HUES48 (cell line): Measurements from ENCODE around the gene SPINDOC.
A peak's percentile ranks its signal among the peaks of the same experiment; 100 is the strongest.

Experiments used
- H3K27ac ChIP-seq: one replicate; pipeline ENCODE4 v1.7.0; 2013; ENCODE audit warnings: low read depth, low read length, inconsistent platforms
- H3K27me3 ChIP-seq: 2 replicates; pipeline ENCODE4 v1.6.1; 2013; ENCODE audit warnings: mild to moderate bottlenecking, low read length; ENCODE audit not compliant: control insufficient read depth, insufficient read depth
- H3K36me3 ChIP-seq: 2 replicates; pipeline ENCODE4 v1.6.1; 2013; ENCODE audit warnings: low read length; ENCODE audit not compliant: control insufficient read depth, insufficient read depth
- H3K4me1 ChIP-seq: 2 replicates; pipeline ENCODE4 v1.6.1; 2013; ENCODE audit warnings: mild to moderate bottlenecking, low read length; ENCODE audit not compliant: control insufficient read depth, insufficient read depth
- H3K4me3 ChIP-seq: 2 replicates; pipeline ENCODE4 v1.5.1; 2013; ENCODE audit warnings: mild to moderate bottlenecking, low read depth, low read length
- H3K9ac ChIP-seq: 2 replicates; pipeline ENCODE4 v1.6.1; 2013; ENCODE audit warnings: mild to moderate bottlenecking, low read depth, low read length, moderate library complexity
- H3K9me3 ChIP-seq: 2 replicates; pipeline ENCODE4 v1.6.1; 2013; ENCODE audit warnings: low read length; ENCODE audit not compliant: control insufficient read depth, insufficient read depth

Gene SPINDOC, protein sequence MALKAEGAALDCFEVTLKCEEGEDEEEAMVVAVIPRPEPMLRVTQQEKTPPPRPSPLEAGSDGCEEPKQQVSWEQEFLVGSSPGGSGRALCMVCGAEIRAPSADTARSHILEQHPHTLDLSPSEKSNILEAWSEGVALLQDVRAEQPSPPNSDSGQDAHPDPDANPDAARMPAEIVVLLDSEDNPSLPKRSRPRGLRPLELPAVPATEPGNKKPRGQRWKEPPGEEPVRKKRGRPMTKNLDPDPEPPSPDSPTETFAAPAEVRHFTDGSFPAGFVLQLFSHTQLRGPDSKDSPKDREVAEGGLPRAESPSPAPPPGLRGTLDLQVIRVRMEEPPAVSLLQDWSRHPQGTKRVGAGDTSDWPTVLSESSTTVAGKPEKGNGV

DNA sequence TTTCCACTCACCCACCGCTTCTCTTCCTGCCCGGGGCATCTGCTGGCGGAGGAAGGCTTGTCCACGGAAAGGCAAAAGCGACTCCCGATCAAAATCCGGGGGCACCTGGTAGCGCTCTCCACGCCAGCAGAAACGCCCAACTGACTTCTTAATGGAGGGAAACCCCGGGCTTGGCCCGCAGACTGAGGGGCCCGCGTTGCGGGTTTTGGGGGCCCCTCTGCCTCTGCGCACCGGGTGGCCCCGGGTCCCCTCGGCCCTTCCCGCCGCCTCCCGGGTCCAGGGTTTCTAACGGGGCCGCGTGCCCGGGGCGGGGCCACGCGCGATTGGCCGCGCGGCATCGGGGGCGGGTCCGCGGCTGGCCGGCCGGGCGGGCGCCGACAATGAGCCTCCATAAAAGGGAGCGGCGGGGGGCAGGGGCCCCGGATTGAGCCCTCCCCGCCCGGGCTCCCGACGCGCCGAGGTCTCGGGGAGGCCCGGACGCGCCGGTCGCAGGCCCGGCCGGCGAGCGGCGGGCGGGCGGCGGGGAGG is at the start of gene SPINDOC:
TSS of gene SPINDOC (plus strand) at position 422 of the 528 bp plus-strand sequence. CDS start 231 bp downstream, outside the sequence.
- Histone ChIP-seq H3K4me1 (peaks cover 16% of the 10 kb centered on the region), H3K9ac (peak within 1 kb of the TSS; percentile 90), H3K36me3 (peaks cover 29% of the 10 kb centered on the region), H3K4me3 (peak within 1 kb of the TSS; percentile 98), H3K27ac (peak within 1 kb of the TSS; percentile 90), H3K9me3 (no peaks in the 10 kb centered on the region), H3K27me3 (0 out of 2 replicates have a peak, but pooled peaks cover 4% of the 10 kb centered on the region)

DNA sequence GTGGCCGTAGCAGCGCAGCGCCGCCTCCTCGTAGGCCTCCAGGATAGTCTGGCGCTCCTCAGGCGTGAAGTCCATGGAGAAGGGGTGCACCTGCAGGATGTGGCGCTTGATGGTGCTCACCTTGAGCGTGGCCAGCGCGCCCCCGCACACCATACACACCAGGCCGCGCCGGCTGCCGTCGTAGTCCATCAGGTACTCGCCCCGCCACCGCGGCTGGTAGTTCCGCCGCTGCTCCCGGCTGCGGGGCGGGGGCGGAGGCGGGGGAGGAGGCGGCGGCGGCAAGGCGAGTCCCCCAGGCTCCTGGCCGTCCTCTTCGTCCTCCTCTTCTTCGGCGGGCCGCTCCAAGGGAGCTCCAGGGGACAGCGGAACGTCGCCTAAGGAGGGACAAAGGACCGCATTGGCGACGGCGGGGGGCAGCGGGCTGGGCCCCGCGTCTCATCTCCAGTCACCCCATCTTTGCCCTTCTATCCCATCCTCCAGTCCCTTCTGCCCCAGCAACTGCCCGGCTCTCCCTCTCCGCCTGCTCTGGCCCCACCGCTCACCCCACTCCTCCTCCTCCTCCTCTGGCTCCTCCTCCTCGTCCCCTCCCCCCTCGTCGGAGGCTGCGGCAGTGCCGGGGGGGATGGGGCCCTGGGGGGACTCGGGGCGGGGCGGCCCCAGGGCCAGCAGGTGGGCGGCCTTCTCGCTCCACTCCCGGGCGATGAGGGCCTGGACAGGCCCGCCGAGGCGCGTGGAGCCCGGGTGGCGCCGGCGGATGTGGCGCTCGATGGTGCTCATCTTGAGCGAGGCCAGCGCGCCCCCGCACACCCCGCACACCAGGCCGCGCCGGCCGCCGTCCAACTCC is 49.5 kb upstream of the SPINDOC start:
- peak overlapping the region; percentile 86 for H3K9ac ChIP-seq

DNA sequence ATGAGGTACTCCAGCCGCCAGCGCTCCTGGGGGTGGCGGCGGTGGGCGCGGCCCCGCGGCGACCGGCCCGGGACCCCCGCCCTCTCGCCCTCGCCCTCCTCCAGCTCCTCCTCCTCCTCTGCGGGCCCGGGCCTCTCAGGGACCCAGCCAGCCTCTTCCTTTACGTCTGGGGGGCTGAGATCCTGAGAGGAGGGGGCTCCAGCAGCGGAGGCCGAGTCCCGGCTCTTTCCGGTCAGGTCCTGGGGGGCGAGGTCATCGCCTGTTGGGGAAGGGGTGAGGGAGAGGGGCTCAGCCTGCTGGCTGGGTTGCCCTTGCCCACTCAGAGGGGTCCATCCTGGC is 48.9 kb upstream of the SPINDOC start:
- H3K36me3 ChIP-seq: peaks cover 7% of the 10 kb centered on the region
- H3K27ac ChIP-seq: peak overlapping the region; percentile 91
- H3K4me1 ChIP-seq: peaks cover 43% of the 10 kb centered on the region
- peak overlapping the region; percentile 90; the same call in 1 of the 2 replicates for H3K4me3 ChIP-seq
- H3K9ac ChIP-seq: peak overlapping the region; percentile 28; the same call in 1 of the 2 replicates
- no peaks in the 10 kb centered on the region for H3K9me3 ChIP-seq
- H3K27me3 ChIP-seq: no peaks in the 10 kb centered on the region

More for the DNA sequence above, 49.5 kb upstream of the SPINDOC start:
- Histone ChIP-seq H3K4me3 (peak overlapping the region; percentile 90), H3K27me3 (no peaks in the 10 kb centered on the region), H3K36me3 (peaks cover 12% of the 10 kb centered on the region), H3K9me3 (no peaks in the 10 kb centered on the region), H3K4me1 (peaks cover 43% of the 10 kb centered on the region), H3K27ac (peak overlapping the region; percentile 91)

DNA sequence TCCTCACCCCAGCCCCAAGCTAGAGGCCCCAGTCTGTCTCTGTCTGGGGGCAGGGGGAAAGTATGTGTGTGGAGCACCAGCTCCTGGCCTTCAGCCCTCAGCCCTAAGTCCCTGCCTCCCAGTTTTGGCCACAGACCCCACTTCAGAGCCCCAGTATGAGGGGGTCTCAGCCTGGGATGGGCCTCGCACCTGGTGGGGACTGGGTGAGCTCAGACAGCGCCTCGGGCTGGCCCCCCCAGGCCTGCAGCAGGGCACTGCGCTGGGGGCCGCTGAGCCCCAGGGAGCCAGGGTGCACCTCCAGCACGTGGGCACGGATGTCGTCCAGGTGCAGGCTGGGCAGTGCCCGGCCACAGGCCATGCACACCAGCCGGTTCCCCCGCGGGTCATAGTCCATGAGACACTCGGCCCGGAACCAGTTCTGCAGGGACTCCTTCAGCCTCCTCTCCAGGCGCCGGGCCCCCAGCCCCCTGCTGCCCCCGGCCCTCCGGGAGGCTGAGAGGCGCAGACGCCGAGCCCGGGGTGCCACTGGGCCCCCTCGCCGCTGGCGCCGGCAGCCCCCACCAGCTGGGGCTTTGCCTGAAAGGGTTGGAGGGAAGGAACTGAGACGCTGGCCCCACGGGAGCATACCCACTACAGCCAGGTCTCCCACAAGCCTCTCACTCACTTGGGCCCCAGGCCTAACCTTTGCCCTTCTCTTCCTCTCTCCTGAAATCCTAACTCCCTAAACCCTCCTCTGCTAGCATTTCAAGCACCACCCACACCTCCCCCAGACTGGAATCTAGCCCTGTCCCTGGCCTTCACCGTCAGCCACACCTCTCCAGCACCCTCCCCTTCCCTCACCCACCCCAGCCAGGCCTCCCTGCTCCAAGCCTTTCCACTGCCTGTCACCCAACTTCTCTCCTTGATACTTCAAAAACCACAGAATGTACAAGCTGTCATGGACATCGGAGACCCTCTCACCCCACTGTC is 48.3 kb upstream of the SPINDOC start:
- peaks cover 42% of the 10 kb centered on the region for H3K4me1 ChIP-seq
- H3K4me3 ChIP-seq: peak overlapping the region; percentile 90; the same call in 1 of the 2 replicates
- no peak overlapping the region for H3K9ac ChIP-seq
- H3K36me3 ChIP-seq: peaks cover 4% of the 10 kb centered on the region
- peak overlapping the region; percentile 91 for H3K27ac ChIP-seq
- H3K9me3 ChIP-seq: no peaks in the 10 kb centered on the region
- H3K27me3 ChIP-seq: peaks cover 5% of the 10 kb centered on the region

DNA sequence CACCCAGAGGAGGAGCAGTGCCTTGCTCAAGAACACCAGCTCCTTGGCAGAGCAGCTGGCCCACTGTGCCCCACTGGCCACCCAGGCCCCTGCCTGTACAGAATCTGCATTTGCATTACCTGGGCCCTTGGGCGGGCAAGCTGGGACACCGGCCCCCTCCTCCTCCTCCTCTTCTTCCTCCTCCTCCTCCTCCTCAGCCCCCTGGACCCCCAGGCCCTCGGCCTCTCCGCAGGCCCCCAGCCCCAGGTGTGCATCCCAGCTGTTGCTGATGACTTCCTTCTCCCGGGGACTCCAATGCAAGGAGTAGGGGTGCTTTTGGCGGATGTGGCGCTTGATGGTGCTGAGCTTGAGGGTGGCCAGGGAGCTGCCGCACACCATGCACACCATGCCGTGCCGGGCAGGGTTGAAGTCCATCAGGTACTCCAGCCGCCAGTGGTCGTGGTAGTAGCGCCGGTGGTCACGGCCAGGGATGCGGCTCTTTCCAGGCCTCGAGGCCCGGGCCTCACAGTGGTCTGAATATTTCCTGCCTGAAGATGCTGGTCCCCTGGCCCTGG is 47.5 kb upstream of the SPINDOC start:
- Histone ChIP-seq H3K27ac (no peak overlapping the region), H3K4me3 (no peak overlapping the region), H3K36me3 (no peaks in the 10 kb centered on the region)

DNA sequence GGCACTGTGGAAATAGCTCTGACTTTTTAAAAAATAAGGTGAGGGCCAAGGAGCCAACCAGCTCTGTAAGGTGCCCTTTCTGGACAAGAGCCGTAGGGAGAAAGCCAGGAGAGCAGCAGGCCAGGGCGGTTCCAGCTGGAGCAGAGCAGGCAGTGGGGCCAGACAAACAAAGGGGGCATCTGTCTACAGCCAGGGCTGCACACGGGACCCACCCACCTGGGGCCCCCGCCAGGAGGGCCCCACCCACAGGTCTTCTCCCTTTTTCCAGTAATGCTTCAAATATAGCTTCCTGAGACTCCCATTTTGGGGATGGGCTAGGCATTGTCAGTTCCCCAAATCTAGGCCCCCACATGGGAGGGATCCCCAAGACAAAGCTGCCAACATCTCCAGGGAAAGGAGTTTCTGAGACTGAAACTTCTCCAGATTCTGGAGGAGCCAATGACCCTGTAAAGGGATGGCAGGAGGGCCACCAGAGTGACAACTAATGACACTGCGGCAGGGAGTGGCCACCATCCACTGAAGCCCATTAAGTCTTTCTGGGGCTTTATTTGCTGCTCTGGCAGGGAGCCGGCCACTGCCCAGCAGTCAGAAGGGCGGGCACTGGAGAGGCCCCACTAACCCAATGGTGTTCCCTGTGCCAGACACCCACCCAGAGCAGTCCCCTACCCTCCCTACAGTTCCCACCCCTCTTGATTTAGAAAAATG is 46.6 kb upstream of the SPINDOC start:
- Histone ChIP-seq H3K27me3 (peaks cover 21% of the 10 kb centered on the region), H3K4me1 (peaks cover 34% of the 10 kb centered on the region), H3K4me3 (peak overlapping the region; percentile 83)

More for the DNA sequence above, 47.5 kb upstream of the SPINDOC start:
- Histone ChIP-seq H3K9ac (no peak overlapping the region), H3K27me3 (peaks cover 13% of the 10 kb centered on the region), H3K9me3 (no peaks in the 10 kb centered on the region), H3K4me1 (peaks cover 37% of the 10 kb centered on the region)

DNA sequence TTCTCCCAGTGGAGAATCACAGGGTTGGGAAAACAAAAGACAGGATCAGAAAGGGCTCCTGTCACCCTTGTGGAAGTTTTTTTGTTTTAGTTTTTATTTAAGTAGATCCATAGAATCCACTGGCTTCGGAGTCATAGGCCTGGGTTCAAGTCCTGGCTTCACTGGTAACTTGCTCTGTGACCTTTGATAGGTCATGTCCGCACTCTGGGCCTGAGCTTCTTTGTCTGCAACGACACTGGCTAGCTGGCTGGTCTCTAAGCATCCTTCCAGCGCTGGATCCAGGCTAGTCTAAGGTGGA is 46.0 kb upstream of the SPINDOC start:
- Histone ChIP-seq H3K27me3 (peaks cover 21% of the 10 kb centered on the region), H3K9ac (no peak overlapping the region), H3K4me3 (peak overlapping the region; percentile 83), H3K27ac (peak overlapping the region; percentile 34), H3K4me1 (peaks cover 34% of the 10 kb centered on the region), H3K36me3 (no peaks in the 10 kb centered on the region), H3K9me3 (no peaks in the 10 kb centered on the region)

More for the DNA sequence above, 46.6 kb upstream of the SPINDOC start:
- Histone ChIP-seq H3K9me3 (no peaks in the 10 kb centered on the region), H3K36me3 (no peaks in the 10 kb centered on the region), H3K27ac (peak overlapping the region; percentile 34), H3K9ac (no peak overlapping the region)

DNA sequence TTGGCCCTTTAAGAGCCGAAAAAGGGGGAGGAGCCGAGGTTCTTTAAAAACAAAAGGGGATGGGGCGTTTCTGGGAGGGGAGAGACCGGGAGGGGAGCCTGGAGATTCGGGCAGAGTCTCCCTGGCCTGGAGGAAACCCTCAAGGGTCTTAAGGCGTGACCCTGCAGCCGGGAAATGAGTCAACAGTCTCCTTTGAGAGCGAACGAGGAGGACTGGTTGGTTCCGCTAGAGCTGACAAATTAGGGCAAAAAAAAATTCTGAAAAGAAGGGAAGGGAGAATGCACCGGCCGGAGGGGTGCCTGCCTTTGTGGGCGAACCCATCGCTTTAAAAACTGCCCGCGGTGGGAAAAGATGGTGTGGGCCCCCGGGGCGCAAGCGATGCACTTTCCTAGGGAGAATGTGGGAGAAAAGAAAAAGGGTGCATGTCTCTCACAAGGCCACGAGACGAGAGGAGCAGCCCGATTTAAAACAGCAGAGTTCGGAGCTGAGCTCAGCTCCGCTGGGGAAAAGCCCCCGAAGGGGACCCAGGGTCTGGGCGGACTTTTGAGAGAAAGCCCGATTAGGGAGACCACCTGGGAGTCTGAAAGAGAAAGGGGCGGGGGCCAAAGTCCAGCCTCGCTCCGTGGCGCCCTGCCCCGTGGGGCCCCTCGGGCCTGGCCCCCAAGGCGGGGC is 45.6 kb upstream of the SPINDOC start:
- H3K4me1 ChIP-seq: peaks cover 34% of the 10 kb centered on the region
- H3K27me3 ChIP-seq: peaks cover 21% of the 10 kb centered on the region
- peak overlapping the region; percentile 93 for H3K27ac ChIP-seq
- no peaks in the 10 kb centered on the region for H3K9me3 ChIP-seq
- no peaks in the 10 kb centered on the region for H3K36me3 ChIP-seq
- H3K4me3 ChIP-seq: peak overlapping the region; percentile 83
- peak overlapping the region; percentile 80 for H3K9ac ChIP-seq

DNA sequence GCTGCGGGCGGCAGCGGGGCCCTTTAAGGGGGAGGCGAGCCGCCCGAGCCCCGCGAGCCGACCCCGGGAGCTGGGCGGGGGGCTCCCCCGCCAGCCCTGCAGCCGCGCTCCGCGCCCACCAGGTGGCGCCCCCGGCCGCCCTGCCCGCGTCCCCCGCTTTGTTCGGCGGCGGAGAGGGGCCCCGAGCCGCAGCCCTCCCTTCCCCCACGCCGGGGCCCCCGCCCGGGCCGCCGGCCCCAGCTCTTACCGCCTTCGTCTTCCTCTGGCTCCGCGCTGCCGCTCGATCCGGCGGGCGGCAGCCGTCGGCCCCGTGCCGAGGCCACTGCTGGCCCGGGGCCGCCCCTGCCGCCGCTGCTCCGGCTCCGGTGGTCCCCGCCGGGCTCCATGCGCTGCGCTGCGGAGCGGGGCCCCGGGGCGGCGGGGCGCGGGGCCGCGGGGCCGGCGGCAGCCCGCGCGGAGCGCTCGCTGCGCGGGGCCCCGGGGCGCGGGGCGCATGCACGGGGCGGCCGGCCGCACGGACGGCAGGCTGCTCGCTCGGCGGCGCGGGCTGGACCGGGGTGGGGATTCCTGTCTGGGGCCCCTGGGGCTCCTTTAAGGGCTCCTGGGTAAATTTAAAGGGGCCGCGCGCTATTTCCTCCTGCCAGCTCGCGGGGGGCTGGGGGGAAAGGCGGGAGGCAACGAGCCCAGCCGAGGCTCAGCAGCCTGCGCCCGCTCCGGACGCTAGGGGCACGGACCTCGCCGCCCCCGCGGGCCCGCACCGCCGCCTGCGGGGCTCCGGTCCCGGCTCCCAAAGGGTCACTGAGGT is 44.8 kb upstream of the SPINDOC start, which contains the start of gene ZFTA:
TSS of gene ZFTA (minus strand) at position 539 of the 805 bp plus-strand sequence. CDS start at position 386, 153 bp downstream.
- Histone ChIP-seq H3K27ac (peak within 1 kb of the TSS; percentile 93), H3K4me3 (peak within 1 kb of the TSS; percentile 83), H3K27me3 (peaks cover 21% of the 10 kb centered on the region), H3K36me3 (no peaks in the 10 kb centered on the region), H3K9me3 (no peaks in the 10 kb centered on the region), H3K4me1 (peaks cover 34% of the 10 kb centered on the region), H3K9ac (peak within 1 kb of the TSS; percentile 80)
